ENCODE results near the gene PDE5A.

The PDE5A gene

GRCh38 chr4:119632216-119632615, 3.6 kb upstream of the PDE5A start:
- no peaks in the 10 kb centered on the region for H3K36me3 ChIP-seq (ENCODE audit: low read length)
- no peaks in the 10 kb centered on the region for H3F3A ChIP-seq (ENCODE audit: insufficient read depth)
- no peak overlapping the region for H3K9ac ChIP-seq (ENCODE audit: low read length)
- H3K4me2 ChIP-seq (ENCODE audit: low read depth, low read length, poor library complexity, severe bottlenecking) = no peak overlapping the region
- H3K9me2 ChIP-seq (replicated peaks; ENCODE audit: insufficient read depth, low read length) = no peaks in the 10 kb centered on the region
- no peak overlapping the region for H3K27ac ChIP-seq (ENCODE audit: low read depth, low read length)
- H3K27me3 ChIP-seq (ENCODE audit: low read length) = no peaks in the 10 kb centered on the region
- H2AFZ ChIP-seq (ENCODE audit: low read depth, low read length, severe bottlenecking) = no peak overlapping the region
- TF ChIP-seq CTCF (IDR thresholded peaks at IDR 0.05; ENCODE audit: insufficient read depth, low read length, poor library complexity, severe bottlenecking) (no peak), EZH2phosphoT487 (conservative IDR thresholded peaks at IDR 0.05; ENCODE audit: low read length) (no peak)
- no peak overlapping the region for H3K4me3 ChIP-seq (ENCODE audit: insufficient read depth, low read length, poor library complexity, severe bottlenecking)
- H3K9me3 ChIP-seq (ENCODE audit: insufficient read depth, low read length) = no peaks in the 10 kb centered on the region
- H4K20me1 ChIP-seq (ENCODE audit: low read depth, low read length) = no peaks in the 10 kb centered on the region
- H3K79me2 ChIP-seq (ENCODE audit: insufficient read depth, low read length) = no peaks in the 10 kb centered on the region

- Histone ChIP-seq H2AFZ (ENCODE audit: low read depth, low read length, severe bottlenecking) (peak overlapping the region; percentile 68), H3K4me2 (ENCODE audit: low read depth, low read length, poor library complexity, severe bottlenecking) (peak overlapping the region; percentile 69), H3K9me3 (ENCODE audit: insufficient read depth, low read length) (no peaks in the 10 kb centered on the region), H3K36me3 (ENCODE audit: low read length) (no peaks in the 10 kb centered on the region), H3K27me3 (ENCODE audit: low read length) (no peaks in the 10 kb centered on the region), H3K9ac (ENCODE audit: low read length) (peak overlapping the region; percentile 33), H3K27ac (ENCODE audit: low read depth, low read length) (no peak overlapping the region), H3K4me3 (ENCODE audit: insufficient read depth, low read length, poor library complexity, severe bottlenecking) (peak overlapping the region; percentile 47), H3K79me2 (ENCODE audit: insufficient read depth, low read length) (no peaks in the 10 kb centered on the region), H3K9me2 (replicated peaks; ENCODE audit: insufficient read depth, low read length) (no peaks in the 10 kb centered on the region), H4K20me1 (ENCODE audit: low read depth, low read length) (no peaks in the 10 kb centered on the region), H3F3A (ENCODE audit: insufficient read depth) (no peaks in the 10 kb centered on the region)
- TF ChIP-seq EZH2phosphoT487 (conservative IDR thresholded peaks at IDR 0.05; ENCODE audit: low read length) (no peak), CTCF (IDR thresholded peaks at IDR 0.05; ENCODE audit: insufficient read depth, low read length, poor library complexity, severe bottlenecking) (no peak)
Measured at GRCh38 chr4:119629142-119629471, 503 bp upstream of the PDE5A start.

DNA sequence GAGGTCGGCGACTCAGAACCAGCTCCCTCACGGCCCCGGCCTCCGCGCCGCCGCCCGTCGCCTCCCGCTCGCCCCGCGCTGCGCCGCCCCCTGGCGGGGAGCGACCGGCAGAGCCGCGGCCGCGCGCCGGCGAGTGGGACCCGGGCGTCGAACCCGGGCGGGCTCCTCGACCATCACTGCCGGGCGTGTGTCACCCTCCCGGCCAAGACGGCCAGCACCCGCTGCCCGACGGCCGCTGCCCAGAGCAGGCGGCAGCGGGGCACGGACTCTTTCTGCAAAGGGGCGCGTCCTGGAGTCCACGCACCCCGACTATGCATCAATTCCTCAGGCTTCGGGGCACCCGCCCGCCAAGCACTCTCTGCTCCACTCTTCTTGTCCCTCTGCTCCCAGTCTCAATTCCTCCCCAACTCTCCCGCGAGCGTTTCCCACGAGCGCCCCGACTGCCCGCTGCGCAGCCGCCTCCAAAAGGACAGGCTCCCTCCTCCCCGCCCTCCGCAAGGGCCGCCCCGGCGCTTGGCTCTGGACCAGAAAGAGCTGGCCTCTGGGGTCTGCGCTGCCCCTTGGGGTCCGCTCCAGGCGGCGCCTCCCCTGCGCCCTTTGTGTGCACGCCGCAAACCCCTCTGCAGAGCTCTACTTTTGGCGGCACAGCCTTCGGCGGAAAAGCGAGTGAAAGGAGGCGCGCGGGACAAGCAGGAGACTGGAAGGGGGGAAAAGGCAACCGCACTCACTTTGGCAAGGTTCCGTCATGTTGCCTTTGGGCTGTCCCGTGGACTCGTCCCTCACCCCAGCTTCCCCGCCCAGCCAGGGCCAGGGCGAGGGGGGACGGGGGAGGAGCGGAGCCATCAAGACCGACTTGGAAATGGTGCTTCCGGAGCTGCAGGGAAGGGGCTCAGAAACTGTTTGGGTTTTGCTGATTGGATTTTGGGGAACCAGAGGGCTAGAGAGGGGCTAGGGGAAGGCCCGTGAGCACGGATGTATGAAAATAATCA, 1.0 kb downstream of the PDE5A start:
- Histone ChIP-seq H3K4me2 (ENCODE audit: low read depth, low read length, poor library complexity, severe bottlenecking) (peak overlapping the region; percentile 69), H3K9me3 (ENCODE audit: insufficient read depth, low read length) (no peaks in the 10 kb centered on the region), H3K27ac (ENCODE audit: low read depth, low read length) (no peak overlapping the region), H4K20me1 (ENCODE audit: low read depth, low read length) (no peaks in the 10 kb centered on the region), H3K9me2 (replicated peaks; ENCODE audit: insufficient read depth, low read length) (no peaks in the 10 kb centered on the region), H2AFZ (ENCODE audit: low read depth, low read length, severe bottlenecking) (peak overlapping the region; percentile 82), H3K36me3 (ENCODE audit: low read length) (no peaks in the 10 kb centered on the region), H3K27me3 (ENCODE audit: low read length) (no peaks in the 10 kb centered on the region), H3K79me2 (ENCODE audit: insufficient read depth, low read length) (no peaks in the 10 kb centered on the region), H3K9ac (ENCODE audit: low read length) (peak overlapping the region; percentile 51), H3F3A (ENCODE audit: insufficient read depth) (no peaks in the 10 kb centered on the region), H3K4me3 (ENCODE audit: insufficient read depth, low read length, poor library complexity, severe bottlenecking) (peak overlapping the region; percentile 49)
- TF ChIP-seq CTCF (IDR thresholded peaks at IDR 0.05; ENCODE audit: insufficient read depth, low read length, poor library complexity, severe bottlenecking) = no peak
- TF ChIP-seq EZH2phosphoT487 (conservative IDR thresholded peaks at IDR 0.05; ENCODE audit: low read length) = no peak
